GM21515 (cell line): ENCODE measurements around the gene BCAP31.

Experiments used
- ATAC-seq: cut with Tn5 transposase; IDR thresholded peaks from one replicate; pipeline ENCODE4 v1.9.1; 2021; ENCODE audit not compliant: unreplicated experiment

BCAP31 gene

DNA sequence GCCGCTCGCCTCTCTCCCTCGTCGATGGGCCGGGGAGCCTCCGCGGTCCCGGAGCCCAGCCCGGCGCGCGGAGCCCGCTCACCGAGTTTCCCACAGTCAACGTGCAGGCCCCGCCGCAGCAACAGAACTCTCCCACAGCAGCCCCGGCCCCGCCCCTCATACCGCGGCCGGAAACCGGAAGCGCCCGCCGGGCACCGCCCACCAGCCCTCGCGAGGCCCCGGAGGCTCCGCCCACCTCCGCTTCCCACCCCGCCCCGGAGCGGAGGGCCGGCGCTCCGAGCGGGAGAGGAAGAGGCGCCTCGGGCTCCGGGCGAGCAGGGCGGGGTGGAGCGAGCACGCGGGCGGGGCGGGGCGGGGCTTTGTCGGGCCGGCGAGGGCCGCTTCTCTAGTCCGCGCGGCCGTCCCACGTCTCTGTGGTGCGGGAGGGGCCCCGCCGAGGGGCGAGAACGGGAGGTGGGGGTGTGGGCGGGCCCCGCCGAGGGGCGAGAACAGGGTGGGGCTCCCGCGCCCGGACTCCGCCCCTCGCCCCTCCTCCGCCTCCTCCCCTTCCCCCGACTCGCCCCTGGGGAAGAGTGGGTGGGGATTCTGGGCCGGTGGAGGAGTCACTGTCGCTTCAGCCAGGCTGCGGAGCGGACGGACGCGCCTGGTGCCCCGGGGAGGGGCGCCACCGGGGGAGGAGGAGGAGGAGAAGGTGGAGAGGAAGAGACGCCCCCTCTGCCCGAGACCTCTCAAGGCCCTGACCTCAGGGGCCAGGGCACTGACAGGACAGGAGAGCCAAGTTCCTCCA is at the start of gene BCAP31, which contains the start of gene ABCD1:
TSS of gene BCAP31 (minus strand) at position 136 of the 787 bp plus-strand sequence. CDS start 1,143 bp downstream, outside the sequence.
TSS of gene ABCD1 (plus strand) at position 605 of the 787 bp plus-strand sequence. CDS start 411 bp downstream, outside the sequence.
- peak; percentile 51 for ATAC-seq

- no peak for ATAC-seq
Observed at GRCh38 chrX:153773218-153773611, 49.0 kb upstream of the BCAP31 start.

GRCh38 chrX:153772316-153773217 is 48.4 kb upstream of the BCAP31 start:
- no peak for ATAC-seq

- no peak for ATAC-seq
Observed at GRCh38 chrX:153771415-153772315, 47.5 kb upstream of the BCAP31 start.

GRCh38 chrX:153770601-153771414 is 46.6 kb upstream of the BCAP31 start:
- no peak for ATAC-seq

DNA sequence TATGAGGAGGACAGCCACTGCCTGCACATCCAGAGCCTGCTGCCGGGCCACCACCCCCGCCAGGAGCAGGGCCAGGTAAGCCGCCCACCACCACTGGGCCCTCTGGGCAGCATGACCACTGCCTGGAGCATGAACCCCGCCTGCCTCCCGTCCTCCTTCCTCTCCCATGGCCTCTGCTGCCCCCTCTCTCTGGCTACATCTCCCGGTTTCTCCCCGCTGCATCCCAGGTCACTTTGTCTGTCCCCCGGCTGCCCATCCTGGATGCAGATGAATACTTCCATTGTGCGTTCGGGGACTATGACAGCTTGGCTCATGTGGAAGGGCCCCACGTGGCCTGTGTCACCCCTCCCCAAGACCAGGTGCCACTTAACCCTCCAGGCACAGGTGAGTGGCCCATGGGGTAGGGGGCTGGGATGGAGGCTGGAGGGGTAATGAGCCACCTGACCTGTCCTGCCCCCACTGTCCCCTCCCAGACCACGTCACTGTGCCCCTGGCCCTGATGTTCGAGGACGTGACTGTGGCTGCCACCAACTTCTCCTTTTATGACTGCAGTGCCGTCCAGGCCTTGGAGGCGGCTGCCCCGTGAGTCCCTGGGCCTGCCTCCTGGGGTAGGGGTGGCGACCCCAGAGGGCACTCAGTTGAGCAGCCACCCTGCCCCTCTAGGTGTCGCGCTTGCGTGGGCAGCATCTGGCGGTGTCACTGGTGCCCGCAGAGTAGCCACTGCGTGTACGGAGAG is 45.8 kb upstream of the BCAP31 start:
- no peak for ATAC-seq

DNA sequence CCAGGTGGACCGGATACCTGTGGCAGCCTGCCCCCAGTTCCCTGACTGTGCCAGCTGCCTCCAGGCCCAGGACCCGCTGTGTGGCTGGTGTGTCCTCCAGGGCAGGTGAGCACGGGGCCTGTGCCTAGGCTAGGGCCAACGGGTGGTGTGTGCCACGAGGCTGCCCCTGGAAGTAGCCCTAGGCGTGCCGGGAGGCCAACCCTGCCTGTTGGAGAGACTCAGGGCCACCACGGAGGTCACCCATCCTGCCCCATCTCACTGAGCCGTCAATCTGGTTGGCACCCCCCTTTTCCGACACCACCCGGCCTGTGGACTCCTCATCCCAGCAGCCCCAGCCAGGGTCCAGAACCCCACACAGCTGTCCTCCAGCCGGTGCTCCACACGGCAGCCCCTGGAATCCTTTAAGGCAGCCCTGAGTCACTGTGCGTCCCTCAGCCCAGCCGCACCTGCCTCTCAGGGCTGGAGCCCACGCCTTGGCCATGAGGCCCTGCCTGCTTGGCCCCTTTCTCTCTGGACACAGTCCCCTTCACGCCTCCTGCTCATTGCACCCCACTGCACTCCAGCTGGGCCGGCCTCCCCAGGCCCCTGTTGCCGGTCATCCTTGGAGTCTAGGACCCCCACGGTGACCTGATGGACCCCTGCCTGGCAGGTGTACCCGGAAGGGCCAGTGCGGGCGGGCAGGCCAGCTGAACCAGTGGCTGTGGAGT is 45.1 kb upstream of the BCAP31 start:
- no peak for ATAC-seq

DNA sequence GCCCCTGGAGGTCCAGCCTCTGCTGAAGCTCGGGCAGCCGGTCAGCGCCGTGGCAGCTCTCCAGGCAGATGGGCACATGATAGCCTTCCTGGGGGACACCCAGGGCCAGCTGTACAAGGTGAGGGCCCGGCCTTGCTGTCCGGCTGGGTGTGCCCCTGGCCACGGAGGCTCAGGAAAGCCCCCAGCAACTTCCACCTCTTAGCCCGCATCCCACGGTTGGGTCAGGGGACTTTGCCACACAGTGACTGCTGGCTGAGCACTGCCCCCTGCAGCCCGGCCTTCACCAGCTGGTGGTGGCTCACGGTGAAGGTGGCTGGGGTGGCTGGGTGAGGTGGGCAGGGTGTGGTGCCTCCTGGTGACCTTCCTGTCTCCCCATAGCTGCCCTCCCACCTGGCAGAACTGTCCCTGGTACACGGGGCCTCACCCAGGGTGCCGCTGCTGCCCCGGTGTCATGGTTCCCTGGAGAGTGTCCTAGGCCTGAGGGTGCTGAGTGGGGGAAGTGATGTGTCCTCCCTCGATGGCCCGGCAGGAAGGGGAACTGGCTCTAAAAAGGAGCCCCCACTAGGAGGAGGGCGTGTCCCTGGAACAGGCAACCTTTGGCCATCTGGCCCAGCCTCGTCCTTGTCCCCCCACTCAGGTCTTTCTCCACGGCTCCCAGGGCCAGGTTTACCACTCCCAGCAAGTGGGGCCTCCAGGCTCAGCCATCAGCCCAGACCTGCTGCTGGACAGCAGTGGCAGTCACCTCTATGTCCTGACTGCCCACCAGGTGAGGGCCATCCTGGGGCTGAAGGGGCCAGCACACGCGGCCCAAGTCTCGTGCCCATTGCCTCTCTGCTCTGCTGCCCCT is 44.3 kb upstream of the BCAP31 start:
- ATAC-seq: no peak

GRCh38 chrX:153767674-153768055 is 43.5 kb upstream of the BCAP31 start:
- ATAC-seq: no peak

- ATAC-seq: no peak
Observed at GRCh38 chrX:153766871-153767673, 42.9 kb upstream of the BCAP31 start.

- no peak for ATAC-seq
Observed at GRCh38 chrX:153766098-153766817, 42.1 kb upstream of the BCAP31 start.

DNA sequence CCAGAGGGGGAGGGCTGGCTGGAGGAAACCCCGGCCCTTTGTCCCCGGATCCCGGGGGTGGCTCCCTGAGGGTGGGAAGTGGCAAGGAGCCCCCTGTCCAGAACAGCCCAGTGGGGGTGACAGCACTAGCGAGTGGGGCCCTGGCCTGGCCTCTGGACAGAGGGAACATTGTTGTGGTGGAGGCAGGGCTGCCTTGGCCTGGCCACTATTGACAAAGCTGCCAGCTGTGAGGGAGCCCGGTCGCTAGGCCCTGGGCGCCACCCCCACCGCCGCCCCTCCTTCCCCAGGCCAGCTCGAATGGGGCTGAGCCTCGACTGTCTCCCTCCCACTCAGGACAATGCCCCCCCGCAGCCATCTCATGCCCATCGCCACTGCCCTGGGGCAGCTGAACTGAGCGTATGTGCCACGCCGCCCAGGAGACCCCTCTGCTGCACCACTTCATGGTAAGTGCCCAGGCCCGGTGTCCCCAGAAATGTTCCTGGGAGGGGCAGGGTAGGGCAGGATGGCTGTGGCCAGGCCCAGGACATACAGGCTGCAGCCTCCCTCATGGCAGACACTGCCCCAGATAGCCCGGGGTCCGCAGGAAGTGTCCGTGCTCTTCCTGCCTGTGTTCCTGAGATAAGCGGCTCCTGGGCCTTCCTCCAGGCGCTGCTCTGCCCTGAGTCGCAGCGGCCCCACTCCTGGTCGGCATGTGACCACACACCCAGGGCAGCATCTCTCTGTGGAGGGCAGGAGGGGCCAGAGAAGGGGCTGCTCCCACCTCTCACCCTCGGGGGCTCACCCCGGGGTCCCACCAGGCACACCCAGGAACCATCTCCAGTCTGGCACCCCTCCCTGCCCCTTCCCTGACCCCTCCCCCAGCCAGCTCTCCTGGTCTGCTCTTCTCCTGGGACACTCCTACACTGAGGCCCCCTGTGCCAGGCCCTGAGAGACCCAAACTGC is 41.2 kb upstream of the BCAP31 start:
- ATAC-seq: no peak

DNA sequence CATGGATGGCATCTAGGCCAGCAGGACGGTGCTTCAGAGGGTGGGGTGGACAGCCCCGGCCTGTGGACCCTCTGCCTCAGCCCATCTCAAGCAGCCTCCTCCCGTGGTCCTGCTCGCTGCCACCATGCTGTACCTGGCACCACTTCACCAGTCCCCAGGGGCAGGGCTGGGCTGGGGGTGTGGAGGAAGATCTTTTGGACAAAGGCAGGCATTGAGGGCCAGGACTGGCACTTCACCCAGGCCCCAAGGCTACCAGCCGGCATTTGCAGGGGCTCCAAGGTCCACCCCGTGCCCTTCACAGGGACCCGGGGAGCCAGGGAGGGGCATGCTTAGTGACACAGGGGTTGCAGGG is 40.6 kb upstream of the BCAP31 start:
- no peak for ATAC-seq

- no peak for ATAC-seq
Observed at GRCh38 chrX:153763989-153764755, 40.0 kb upstream of the BCAP31 start, which contains the start of gene PLXNB3. PLXNB3 (plus strand) TSS chrX:153764249; CDS start chrX:153765536, 1,287 bp downstream.
